GM19372 (cell line): ENCODE results near the gene BRAF.
A peak's percentile ranks its signal among the peaks of the same experiment; 100 is the strongest.
"Not testable (repeated sequence)": the region's sequence is repeated elsewhere in the genome, so short reads cannot be mapped to it uniquely, and the experiment has no call there.

Experiments
- ATAC-seq: cut with Tn5 transposase; IDR thresholded peaks from one replicate; pipeline ENCODE4 v1.9.1; 2021; ENCODE audit warnings: mild to moderate bottlenecking, low read depth, moderate library complexity; ENCODE audit not compliant: unreplicated experiment

BRAF gene

GRCh38 chr7:140920745-140921144 is 4.0 kb downstream of the BRAF start:
- no peak for ATAC-seq

GRCh38 chr7:140918236-140918635 is 6.5 kb downstream of the BRAF start:
- ATAC-seq = no peak

- ATAC-seq = no peak
Measured at GRCh38 chr7:140917258-140917657, 7.5 kb downstream of the BRAF start.

GRCh38 chr7:140915935-140916555 is 8.7 kb downstream of the BRAF start:
- no peak for ATAC-seq

GRCh38 chr7:140914083-140914482 is 10.6 kb downstream of the BRAF start:
- ATAC-seq = no peak

GRCh38 chr7:140913596-140913928 is 11.2 kb downstream of the BRAF start:
- not testable (repeated sequence) for ATAC-seq

GRCh38 chr7:140911746-140912145 is 13.0 kb downstream of the BRAF start:
- ATAC-seq = no peak

- no peak for ATAC-seq
Measured at GRCh38 chr7:140909476-140910161, 15.1 kb downstream of the BRAF start.

GRCh38 chr7:140908361-140908760 is 16.4 kb downstream of the BRAF start:
- ATAC-seq = no peak

- ATAC-seq = no peak
Measured at GRCh38 chr7:140903741-140904480, 20.8 kb downstream of the BRAF start.

GRCh38 chr7:140902303-140902953 is 22.3 kb downstream of the BRAF start:
- ATAC-seq = peak; percentile 68

GRCh38 chr7:140901941-140902302 is 22.8 kb downstream of the BRAF start:
- no peak for ATAC-seq

GRCh38 chr7:140899883-140900282 is 24.8 kb downstream of the BRAF start:
- no peak for ATAC-seq

GRCh38 chr7:140898786-140899536 is 25.8 kb downstream of the BRAF start:
- ATAC-seq = no peak

GRCh38 chr7:140896996-140897395 is 27.7 kb downstream of the BRAF start:
- no peak for ATAC-seq

- ATAC-seq = no peak
Measured at GRCh38 chr7:140889645-140890044, 35.1 kb downstream of the BRAF start.

- ATAC-seq = no peak
Measured at GRCh38 chr7:140889150-140889549, 35.6 kb downstream of the BRAF start.

- ATAC-seq = no peak
Measured at GRCh38 chr7:140888087-140888486, 36.6 kb downstream of the BRAF start.

- no peak for ATAC-seq
Measured at GRCh38 chr7:140885735-140886334, 38.9 kb downstream of the BRAF start.

GRCh38 chr7:140883378-140883777 is 41.4 kb downstream of the BRAF start:
- no peak for ATAC-seq
